Neural progenitor cell (in vitro differentiated cells): Measurements from ENCODE around the gene BIK. TPM values are rescaled to one million over a fixed set of nuclear protein-coding genes. Genes with fewer than 3 reads are reported as not detected.

Experiments used
- DNase-seq: peaks from one replicate; pipeline ENCODE4 v3.0.0-alpha.2; 2016; ENCODE audit warnings: low spot score
- H2AFZ ChIP-seq: fragments of 200-600 bp; sonication (generic); replicated peaks from 2 replicates; pipeline ENCODE4 v1.6.1; 2016; ENCODE audit warnings: antibody characterized with exemption
- H3F3A ChIP-seq: fragments of 200-600 bp; sonication (generic); 2 replicates; pipeline ENCODE4 v1.6.1; 2016; ENCODE audit warnings: antibody characterized with exemption, low read depth
- H3K27ac ChIP-seq: fragments of 200-600 bp; sonication (generic); 2 replicates; pipeline ENCODE4 v1.5.1; 2016; ENCODE audit warnings: mild to moderate bottlenecking
- H3K27me3 ChIP-seq: fragments of 200-600 bp; sonication (generic); 2 replicates; pipeline ENCODE4 v1.6.1; 2016; ENCODE audit warnings: mild to moderate bottlenecking, moderate library complexity
- H3K36me3 ChIP-seq: fragments of 200-600 bp; sonication (generic); 2 replicates; pipeline ENCODE4 v1.5.1; 2016
- H3K4me1 ChIP-seq: fragments of 200-600 bp; sonication (generic); 2 replicates; pipeline ENCODE4 v1.6.1; 2016; ENCODE audit warnings: mixed run types
- H3K4me2 ChIP-seq: fragments of 200-600 bp; sonication (generic); 2 replicates; pipeline ENCODE4 v1.6.1; 2016
- H3K4me3 ChIP-seq: fragments of 200-600 bp; sonication (generic); 2 replicates; pipeline ENCODE4 v1.5.1; 2016
- H3K79me2 ChIP-seq: fragments of 200-600 bp; sonication (generic); 2 replicates; pipeline ENCODE4 v1.6.1; 2016; ENCODE audit warnings: low read depth
- H3K9ac ChIP-seq: fragments of 200-600 bp; sonication (generic); 2 replicates; pipeline ENCODE4 v1.6.1; 2016
- H3K9me3 ChIP-seq: fragments of 200-600 bp; sonication (generic); 2 replicates; pipeline ENCODE4 v1.5.1; 2016; ENCODE audit warnings: low read depth
- H4K20me1 ChIP-seq: fragments of 200-600 bp; sonication (generic); 2 replicates; pipeline ENCODE4 v1.6.1; 2016; ENCODE audit warnings: low read depth
- H3K27ac Mint-ChIP-seq: 3 replicates; pipeline ENCODE4 v1.8.0; 2021; ENCODE audit warnings: mixed read lengths
- H3K27me3 Mint-ChIP-seq: 2 replicates; pipeline ENCODE4 v1.8.0; 2022; ENCODE audit warnings: low read depth, mild to moderate bottlenecking, inconsistent platforms, moderate library complexity, mixed read lengths; ENCODE audit not compliant: insufficient read depth
- H3K36me3 Mint-ChIP-seq: 3 replicates; pipeline ENCODE4 v1.8.0; 2021; ENCODE audit warnings: mixed read lengths
- H3K4me1 Mint-ChIP-seq: 3 replicates; pipeline ENCODE4 v1.8.0; 2021; ENCODE audit warnings: mixed read lengths
- H3K4me3 Mint-ChIP-seq: 3 replicates; pipeline ENCODE4 v1.8.0; 2021; ENCODE audit warnings: mild to moderate bottlenecking, moderate library complexity, mixed read lengths
- H3K9me3 Mint-ChIP-seq: 3 replicates; pipeline ENCODE4 v1.8.0; 2020; ENCODE audit warnings: mixed read lengths
- EZH2 ChIP-seq: fragments of 200-600 bp; sonication (generic); IDR thresholded peaks from 2 replicates; pipeline ENCODE4 v1.6.1; 2017; ENCODE audit warnings: antibody characterized with exemption, mild to moderate bottlenecking, moderate library complexity
- EZH2phosphoT487 ChIP-seq: fragments of 200-600 bp; sonication (generic); IDR thresholded peaks from 2 replicates; pipeline ENCODE4 v1.6.1; 2017; ENCODE audit warnings: antibody characterized with exemption
- total RNA-seq: library from RNA; depleted of rRNA; stranded (reverse); fragments of >200 nt; gene quantifications from 2 replicates; pipeline ENCODE4 v1.2.3, GENCODE V29; 2015; ENCODE audit warnings: low replicate concordance
- TF ChIP-seq, protein P1 (sequence below): fragments of 200-600 bp; sonication (generic); IDR thresholded peaks from 2 replicates; pipeline ENCODE4 v1.5.1; 2017; ENCODE audit warnings: antibody characterized with exemption, mild to moderate bottlenecking

BIK gene
- total RNA-seq, 1 donor from 2014 or later, result 2.2 TPM

DNA sequence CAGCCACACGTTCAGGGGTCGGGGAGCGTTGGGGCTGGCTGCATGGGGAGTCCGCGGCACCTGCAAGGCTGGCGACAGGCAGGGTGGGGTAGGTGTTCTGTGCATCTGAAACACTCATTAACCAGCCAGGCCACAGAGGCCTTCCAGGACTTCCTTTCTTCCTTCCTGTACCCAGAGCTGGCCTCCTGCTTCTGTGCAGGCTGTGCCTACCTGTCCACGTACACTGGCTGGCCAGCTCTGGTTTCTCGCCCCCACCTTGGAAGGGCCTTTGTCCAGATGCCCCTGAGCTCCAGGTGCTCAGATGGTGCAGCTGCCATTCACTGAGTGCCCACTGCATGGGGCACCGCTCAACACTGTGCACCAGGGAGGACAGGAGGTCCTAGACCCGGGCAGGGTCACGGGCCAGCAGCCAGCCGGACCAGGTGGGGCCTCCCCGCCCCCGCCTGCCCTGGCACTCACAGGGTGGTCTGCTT is 60.5 kb downstream of the BIK start:
- H3K36me3 ChIP-seq, result no peaks in the 10 kb centered on the region
- H3K27me3 ChIP-seq, result no peaks in the 10 kb centered on the region
- H3K27ac ChIP-seq, result no peak overlapping the region
- no peaks in the 10 kb centered on the region for H3K4me1 ChIP-seq
- H3K4me3 Mint-ChIP-seq, result no peak overlapping the region
- no peak for DNase-seq
- peaks cover 11% of the 10 kb centered on the region for H3K36me3 Mint-ChIP-seq
- no peaks in the 10 kb centered on the region for H3K4me1 Mint-ChIP-seq
- H3K4me2 ChIP-seq, result no peak overlapping the region
- no peak overlapping the region for H3K27ac Mint-ChIP-seq
- no peak for TF ChIP-seq EZH2phosphoT487
- no peak for TF ChIP-seq EZH2
- TF ChIP-seq, protein P1, sequence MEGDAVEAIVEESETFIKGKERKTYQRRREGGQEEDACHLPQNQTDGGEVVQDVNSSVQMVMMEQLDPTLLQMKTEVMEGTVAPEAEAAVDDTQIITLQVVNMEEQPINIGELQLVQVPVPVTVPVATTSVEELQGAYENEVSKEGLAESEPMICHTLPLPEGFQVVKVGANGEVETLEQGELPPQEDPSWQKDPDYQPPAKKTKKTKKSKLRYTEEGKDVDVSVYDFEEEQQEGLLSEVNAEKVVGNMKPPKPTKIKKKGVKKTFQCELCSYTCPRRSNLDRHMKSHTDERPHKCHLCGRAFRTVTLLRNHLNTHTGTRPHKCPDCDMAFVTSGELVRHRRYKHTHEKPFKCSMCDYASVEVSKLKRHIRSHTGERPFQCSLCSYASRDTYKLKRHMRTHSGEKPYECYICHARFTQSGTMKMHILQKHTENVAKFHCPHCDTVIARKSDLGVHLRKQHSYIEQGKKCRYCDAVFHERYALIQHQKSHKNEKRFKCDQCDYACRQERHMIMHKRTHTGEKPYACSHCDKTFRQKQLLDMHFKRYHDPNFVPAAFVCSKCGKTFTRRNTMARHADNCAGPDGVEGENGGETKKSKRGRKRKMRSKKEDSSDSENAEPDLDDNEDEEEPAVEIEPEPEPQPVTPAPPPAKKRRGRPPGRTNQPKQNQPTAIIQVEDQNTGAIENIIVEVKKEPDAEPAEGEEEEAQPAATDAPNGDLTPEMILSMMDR, result no peak
- no peak overlapping the region for H3K4me3 ChIP-seq
- H3F3A ChIP-seq, result no peaks in the 10 kb centered on the region
- no peaks in the 10 kb centered on the region for H3K9me3 ChIP-seq
- H4K20me1 ChIP-seq, result no peaks in the 10 kb centered on the region
- H3K9ac ChIP-seq, result no peak overlapping the region
- no peaks in the 10 kb centered on the region for H3K79me2 ChIP-seq
- no peaks in the 10 kb centered on the region for H3K9me3 Mint-ChIP-seq
- H3K27me3 Mint-ChIP-seq, result peaks cover 2% of the 10 kb centered on the region
- H2AFZ ChIP-seq, result no peak overlapping the region

DNA sequence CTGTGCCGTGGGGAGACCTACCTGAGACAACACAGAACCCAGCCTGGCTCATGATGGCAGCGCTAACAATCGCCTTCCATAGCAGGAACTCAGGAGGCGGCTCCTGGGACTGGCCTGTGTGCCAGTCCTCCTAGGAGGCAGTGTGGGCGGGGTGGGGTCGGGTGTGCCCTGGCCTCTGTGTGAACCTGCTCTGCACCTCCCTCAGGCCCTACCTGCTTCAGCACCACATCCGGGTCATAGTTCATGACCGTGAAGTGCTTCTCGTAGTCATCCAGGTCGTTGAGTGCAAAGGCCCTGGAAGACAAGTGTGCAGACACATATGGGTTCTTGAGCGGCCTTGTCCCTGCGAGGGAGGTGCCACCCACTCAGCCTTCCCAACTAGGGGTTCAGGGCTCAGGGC is 61.1 kb downstream of the BIK start:
- DNase-seq, result no peak
- no peak overlapping the region for H3K4me3 Mint-ChIP-seq
- Histone ChIP-seq H3K27ac (no peak overlapping the region), H3K4me1 (no peaks in the 10 kb centered on the region), H3K9me3 (no peaks in the 10 kb centered on the region), H3K79me2 (no peaks in the 10 kb centered on the region), H3K4me2 (no peak overlapping the region), H4K20me1 (no peaks in the 10 kb centered on the region), H3K27me3 (no peaks in the 10 kb centered on the region), H3K4me3 (no peak overlapping the region), H3K9ac (no peak overlapping the region), H2AFZ (no peak overlapping the region), H3F3A (no peaks in the 10 kb centered on the region), H3K36me3 (no peaks in the 10 kb centered on the region)
- no peaks in the 10 kb centered on the region for H3K9me3 Mint-ChIP-seq
- TF ChIP-seq, protein P1, result no peak
- TF ChIP-seq EZH2, result no peak
- no peak for TF ChIP-seq EZH2phosphoT487
- H3K36me3 Mint-ChIP-seq, result peaks cover 11% of the 10 kb centered on the region
- H3K4me1 Mint-ChIP-seq, result no peaks in the 10 kb centered on the region
- peaks cover 2% of the 10 kb centered on the region for H3K27me3 Mint-ChIP-seq
- H3K27ac Mint-ChIP-seq, result no peak overlapping the region

- Histone ChIP-seq H4K20me1 (no peaks in the 10 kb centered on the region), H3K79me2 (no peaks in the 10 kb centered on the region), H3K4me1 (no peaks in the 10 kb centered on the region), H3K4me2 (no peak overlapping the region), H3K9ac (no peak overlapping the region), H3K4me3 (no peak overlapping the region), H2AFZ (no peak overlapping the region), H3K9me3 (no peaks in the 10 kb centered on the region), H3K36me3 (no peaks in the 10 kb centered on the region), H3K27me3 (no peaks in the 10 kb centered on the region), H3K27ac (no peak overlapping the region), H3F3A (no peaks in the 10 kb centered on the region)
- H3K36me3 Mint-ChIP-seq, result peaks cover 9% of the 10 kb centered on the region
- DNase-seq, result no peak
- peaks cover 2% of the 10 kb centered on the region for H3K27me3 Mint-ChIP-seq
- H3K4me3 Mint-ChIP-seq, result no peak overlapping the region
- no peaks in the 10 kb centered on the region for H3K9me3 Mint-ChIP-seq
- H3K4me1 Mint-ChIP-seq, result no peaks in the 10 kb centered on the region
- TF ChIP-seq, protein P1, result no peak
- TF ChIP-seq EZH2phosphoT487 (no peak), EZH2 (no peak)
- H3K27ac Mint-ChIP-seq, result no peak overlapping the region
These were observed 61.6 kb downstream of the BIK start for GRCh38 chr22:43172191-43172590.
